ENCODE data around the gene PCDHB4. TPM values are rescaled to one million over a fixed set of nuclear protein-coding genes. Genes with fewer than 3 reads are reported as not detected.
"Not testable (repeated sequence)": the region's sequence is repeated elsewhere in the genome, so short reads cannot be mapped to it uniquely, and the experiment has no call there.

The PCDHB4 gene
- total and polyA plus RNA-seq, 4 donors = 0.73 to 3.4 (median 2.3) TPM

- ATAC-seq (ENCODE audit: insufficient read depth, low FRiP score) (no peak), DNase-seq (no peak)
- Histone ChIP-seq H3K9me3 (ENCODE audit: control insufficient read depth in 4 of 4, insufficient read depth in 3 of 4, low read length in 3 of 4) (peaks cover 0 to 41% (median 14%) of the 10 kb centered on the region in 4 donors), H3K27ac (ENCODE audit: low read depth in 1 of 2, low read length in 1 of 2) (no peak overlapping the region), H3K4me1 (ENCODE audit: control insufficient read depth in 5 of 5, insufficient read depth in 5 of 5, low read length in 5 of 5) (no peaks in the 10 kb centered on the region), H3K27me3 (ENCODE audit: control insufficient read depth in 3 of 3, insufficient read depth in 3 of 3, low read length in 2 of 3) (peaks cover 0 to 2% (median 0%) of the 10 kb centered on the region in 3 donors), H3K36me3 (ENCODE audit: control insufficient read depth in 4 of 4, insufficient read depth in 4 of 4, low read length in 4 of 4) (no peaks in the 10 kb centered on the region), H3K9ac (ENCODE audit: insufficient read depth in 1 of 2, low read length in 2 of 2) (no peak overlapping the region), H3K4me3 (no peak overlapping the region)
- no peak for TF ChIP-seq CTCF (IDR thresholded peaks at IDR 0.05; ENCODE audit: control extremely low read depth, extremely low read depth)
- 26 to 35% methylated on average over 21 of the region's 21 CpGs for WGBS, 2 donors
Measured at GRCh38 chr5:141155540-141156374, 34.1 kb downstream of the PCDHB4 start.

GRCh38 chr5:141157356-141157755 lies 35.7 kb downstream of the PCDHB4 start:
- not testable (repeated sequence) for H3K9ac ChIP-seq (ENCODE audit: insufficient read depth in 1 of 2, low read length in 2 of 2); ATAC-seq (ENCODE audit: insufficient read depth, low FRiP score); H3K27ac ChIP-seq (ENCODE audit: low read depth in 1 of 2, low read length in 1 of 2); H3K36me3 ChIP-seq (ENCODE audit: control insufficient read depth in 4 of 4, insufficient read depth in 4 of 4, low read length in 4 of 4); H3K4me1 ChIP-seq (ENCODE audit: control insufficient read depth in 5 of 5, insufficient read depth in 5 of 5, low read length in 5 of 5); H3K4me3 ChIP-seq; DNase-seq; H3K27me3 ChIP-seq (ENCODE audit: control insufficient read depth in 3 of 3, insufficient read depth in 3 of 3, low read length in 2 of 3)
- H3K9me3 ChIP-seq (ENCODE audit: control insufficient read depth in 4 of 4, insufficient read depth in 3 of 4, low read length in 3 of 4) = peaks cover 0 to 25% (median 10%) of the 10 kb centered on the region in 4 donors
- 29 to 41% methylated on average over 36 to 38 of the region's 38 CpGs for WGBS, 2 donors

GRCh38 chr5:141157901-141158300 lies 36.3 kb downstream of the PCDHB4 start:
- ATAC-seq (ENCODE audit: insufficient read depth, low FRiP score); H3K36me3 ChIP-seq (ENCODE audit: control insufficient read depth in 4 of 4, insufficient read depth in 4 of 4, low read length in 4 of 4); H3K4me1 ChIP-seq (ENCODE audit: control insufficient read depth in 5 of 5, insufficient read depth in 5 of 5, low read length in 5 of 5); H3K27ac ChIP-seq (ENCODE audit: low read depth in 1 of 2, low read length in 1 of 2); H3K4me3 ChIP-seq; DNase-seq; H3K27me3 ChIP-seq (ENCODE audit: control insufficient read depth in 3 of 3, insufficient read depth in 3 of 3, low read length in 2 of 3); H3K9ac ChIP-seq (ENCODE audit: insufficient read depth in 1 of 2, low read length in 2 of 2): not testable (repeated sequence)
- 23 to 35% methylated on average over 9 to 25 of the region's 28 CpGs for WGBS, 2 donors
- peaks cover 0 to 24% (median 11%) of the 10 kb centered on the region in 4 donors for H3K9me3 ChIP-seq (ENCODE audit: control insufficient read depth in 4 of 4, insufficient read depth in 3 of 4, low read length in 3 of 4)

GRCh38 chr5:141172381-141173204 lies 51.0 kb downstream of the PCDHB4 start, which contains the start of gene PCDHB7:
Gene PCDHB7 (plus strand): TSS chr5:141172644. CDS start chr5:141172836, 192 bp downstream.
- 23 to 31% methylated on average over 20 of the region's 20 CpGs for WGBS, 2 donors
- ATAC-seq (ENCODE audit: insufficient read depth, low FRiP score) (no peak), DNase-seq (peak in 2 of 3 donors; percentile 69 to 78)
- Histone ChIP-seq H3K9ac (ENCODE audit: insufficient read depth in 1 of 2, low read length in 2 of 2) (peak within 1 kb of the TSS in 1 of 2 donors; percentile 58), H3K9me3 (ENCODE audit: control insufficient read depth in 4 of 4, insufficient read depth in 3 of 4, low read length in 3 of 4) (peaks cover 6 to 31% (median 17%) of the 10 kb centered on the region in 4 donors), H3K36me3 (ENCODE audit: control insufficient read depth in 4 of 4, insufficient read depth in 4 of 4, low read length in 4 of 4) (peaks cover 0 to 3% (median 0%) of the 10 kb centered on the region in 4 donors), H3K4me1 (ENCODE audit: control insufficient read depth in 5 of 5, insufficient read depth in 5 of 5, low read length in 5 of 5) (no peaks in the 10 kb centered on the region), H3K27ac (ENCODE audit: low read depth in 1 of 2, low read length in 1 of 2) (no peak within 1 kb of the TSS), H3K27me3 (ENCODE audit: control insufficient read depth in 3 of 3, insufficient read depth in 3 of 3, low read length in 2 of 3) (no peaks in the 10 kb centered on the region), H3K4me3 (peak within 1 kb of the TSS; percentile 22)
- no peak for TF ChIP-seq CTCF (IDR thresholded peaks at IDR 0.05; ENCODE audit: control extremely low read depth, extremely low read depth)

- DNase-seq; H3K27ac ChIP-seq (ENCODE audit: low read depth in 1 of 2, low read length in 1 of 2); ATAC-seq (ENCODE audit: insufficient read depth, low FRiP score); H3K9ac ChIP-seq (ENCODE audit: insufficient read depth in 1 of 2, low read length in 2 of 2); H3K36me3 ChIP-seq (ENCODE audit: control insufficient read depth in 4 of 4, insufficient read depth in 4 of 4, low read length in 4 of 4); H3K27me3 ChIP-seq (ENCODE audit: control insufficient read depth in 3 of 3, insufficient read depth in 3 of 3, low read length in 2 of 3); H3K4me1 ChIP-seq (ENCODE audit: control insufficient read depth in 5 of 5, insufficient read depth in 5 of 5, low read length in 5 of 5); H3K4me3 ChIP-seq: not testable (repeated sequence)
- 36 to 55% methylated on average over 46 to 79 of the region's 79 CpGs for WGBS, 2 donors
- peaks cover 6 to 39% (median 23%) of the 10 kb centered on the region in 4 donors for H3K9me3 ChIP-seq (ENCODE audit: control insufficient read depth in 4 of 4, insufficient read depth in 3 of 4, low read length in 3 of 4)
Measured at GRCh38 chr5:141174291-141175104, 52.9 kb downstream of the PCDHB4 start.

Data from lung (tissue), 12 donors.